GM19240 (cell line): ENCODE measurements around the gene KCNG4.
A peak's percentile ranks its signal among the peaks of the same experiment; 100 is the strongest.
"Not testable (repeated sequence)": the region's sequence is repeated elsewhere in the genome, so short reads cannot be mapped to it uniquely, and the experiment has no call there.

Experiments
- DNase-seq: peaks from one replicate; pipeline ENCODE4 v3.0.0; 2011; ENCODE audit warnings: low spot score; ENCODE audit not compliant: insufficient read length

KCNG4 gene

GRCh38 chr16:84207879-84208278 is 31.9 kb downstream of the KCNG4 start:
- DNase-seq: no peak

- no peak for DNase-seq
These were observed 32.6 kb downstream of the KCNG4 start for GRCh38 chr16:84207251-84207650.

- DNase-seq: no peak
These were observed 33.7 kb downstream of the KCNG4 start for GRCh38 chr16:84205976-84206691.

GRCh38 chr16:84205123-84205522 is 34.7 kb downstream of the KCNG4 start:
- DNase-seq: not testable (repeated sequence)

GRCh38 chr16:84204551-84204950 is 35.3 kb downstream of the KCNG4 start:
- DNase-seq: not testable (repeated sequence)

- no peak for DNase-seq
These were observed 40.0 kb downstream of the KCNG4 start for GRCh38 chr16:84199861-84200260.

- no peak for DNase-seq
These were observed 40.7 kb downstream of the KCNG4 start for GRCh38 chr16:84199097-84199496.

- no peak for DNase-seq
These were observed 41.4 kb downstream of the KCNG4 start for GRCh38 chr16:84198401-84198800.

- no peak for DNase-seq
These were observed 42.2 kb downstream of the KCNG4 start for GRCh38 chr16:84197466-84198128.

- DNase-seq: no peak
These were observed 43.0 kb downstream of the KCNG4 start for GRCh38 chr16:84196727-84197394.

- no peak for DNase-seq
These were observed 43.7 kb downstream of the KCNG4 start for GRCh38 chr16:84196101-84196500.

GRCh38 chr16:84195201-84196093 is 44.4 kb downstream of the KCNG4 start:
- DNase-seq: no peak

- DNase-seq: no peak
These were observed 45.2 kb downstream of the KCNG4 start for GRCh38 chr16:84194470-84195200.

- no peak for DNase-seq
These were observed 45.8 kb downstream of the KCNG4 start for GRCh38 chr16:84194018-84194417.

GRCh38 chr16:84193480-84193879 is 46.3 kb downstream of the KCNG4 start:
- DNase-seq: no peak

GRCh38 chr16:84191466-84191865 is 48.3 kb downstream of the KCNG4 start:
- no peak for DNase-seq

GRCh38 chr16:84190731-84191388 is 49.0 kb downstream of the KCNG4 start, which contains the start of gene ADAD2:
ADAD2 (plus strand) TSS chr16:84191157; CDS start chr16:84191231, 74 bp downstream.
- DNase-seq: no peak

GRCh38 chr16:84186685-84187437 is 53.0 kb downstream of the KCNG4 start, which contains the start of gene TAF1C:
TAF1C (minus strand) TSS chr16:84187057; CDS start chr16:84184988, 2,069 bp downstream.
- peak; percentile 99 for DNase-seq

GRCh38 chr16:84184775-84185174 is 55.0 kb downstream of the KCNG4 start:
- no peak for DNase-seq
